GM18526 (cell line): ENCODE measurements around the gene MARK4.

Experiments used
- POLR2A ChIP-seq: IDR thresholded peaks from 3 replicates; pipeline ENCODE4 v1.6.1; 2011; ENCODE audit not compliant: insufficient read length; ENCODE audit errors: extremely low read depth

Gene MARK4

GRCh38 chr19:45340232-45340898 is 89.3 kb downstream of the MARK4 start, which contains the start of gene KLC3:
KLC3 (plus strand) TSS chr19:45340750; CDS start chr19:45345542, 4,792 bp downstream.
- no peak for TF ChIP-seq POLR2A

- no peak for TF ChIP-seq POLR2A
Observed at GRCh38 chr19:45340899-45341453, 89.9 kb downstream of the MARK4 start.

- TF ChIP-seq POLR2A = no peak
Observed at GRCh38 chr19:45342911-45343310, 91.8 kb downstream of the MARK4 start.

GRCh38 chr19:45344621-45345505 is 93.8 kb downstream of the MARK4 start:
- no peak for TF ChIP-seq POLR2A

GRCh38 chr19:45345506-45345860 is 94.4 kb downstream of the MARK4 start:
- no peak for TF ChIP-seq POLR2A

DNA sequence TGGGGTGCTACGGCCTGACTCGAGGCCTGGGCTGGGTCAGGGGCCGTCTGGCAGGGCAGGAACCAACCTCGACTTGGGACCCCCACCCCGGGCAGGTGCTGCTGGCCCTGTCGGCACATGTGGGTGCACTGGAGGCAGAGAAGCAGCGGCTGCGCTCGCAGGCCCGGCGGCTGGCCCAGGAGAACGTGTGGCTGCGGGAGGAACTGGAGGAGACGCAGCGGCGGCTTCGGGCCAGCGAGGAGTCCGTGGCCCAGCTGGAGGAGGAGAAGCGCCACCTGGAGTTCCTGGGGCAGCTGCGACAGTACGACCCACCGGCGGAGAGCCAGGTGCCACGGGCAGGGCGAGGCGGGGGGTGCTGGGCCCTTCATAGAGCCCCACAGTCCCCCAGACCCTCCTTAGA is 95.4 kb downstream of the MARK4 start:
- no peak for TF ChIP-seq POLR2A

DNA sequence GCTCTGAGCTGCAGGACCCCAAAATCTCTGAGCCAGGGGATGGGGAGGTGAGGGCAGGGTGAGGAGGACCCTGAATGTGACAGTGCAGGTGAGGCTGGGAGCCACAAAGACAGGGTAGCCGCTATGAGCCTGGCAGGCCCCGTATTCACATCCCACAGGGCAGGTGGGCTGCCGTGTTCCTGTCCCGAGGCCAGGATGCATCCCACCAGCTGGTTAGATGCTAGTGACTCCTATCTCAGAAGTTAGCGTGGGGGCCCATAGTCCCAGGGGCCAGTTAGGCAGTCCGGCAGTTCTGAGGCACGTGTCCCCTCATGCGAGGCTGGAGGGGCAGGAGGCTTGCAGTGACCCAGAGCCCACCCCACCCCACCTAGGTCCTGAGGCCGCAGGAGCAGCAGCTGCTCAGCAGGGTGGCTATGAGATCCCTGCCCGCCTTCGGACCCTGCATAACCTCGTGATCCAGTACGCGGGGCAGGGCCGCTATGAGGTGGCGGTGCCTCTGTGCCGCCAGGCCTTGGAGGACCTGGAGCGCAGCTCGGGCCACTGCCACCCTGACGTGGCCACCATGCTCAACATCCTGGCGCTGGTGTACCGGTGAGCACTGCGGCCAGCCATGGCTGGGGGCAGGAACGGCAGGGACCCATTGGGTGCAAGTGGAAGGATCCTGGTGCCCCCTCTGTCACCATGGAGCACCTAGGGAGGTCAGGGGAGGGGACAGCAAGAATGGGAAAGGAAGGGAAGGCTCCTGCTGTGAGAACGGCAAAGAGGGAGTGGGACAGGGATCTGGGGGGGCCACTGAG is 96.7 kb downstream of the MARK4 start:
- no peak for TF ChIP-seq POLR2A

DNA sequence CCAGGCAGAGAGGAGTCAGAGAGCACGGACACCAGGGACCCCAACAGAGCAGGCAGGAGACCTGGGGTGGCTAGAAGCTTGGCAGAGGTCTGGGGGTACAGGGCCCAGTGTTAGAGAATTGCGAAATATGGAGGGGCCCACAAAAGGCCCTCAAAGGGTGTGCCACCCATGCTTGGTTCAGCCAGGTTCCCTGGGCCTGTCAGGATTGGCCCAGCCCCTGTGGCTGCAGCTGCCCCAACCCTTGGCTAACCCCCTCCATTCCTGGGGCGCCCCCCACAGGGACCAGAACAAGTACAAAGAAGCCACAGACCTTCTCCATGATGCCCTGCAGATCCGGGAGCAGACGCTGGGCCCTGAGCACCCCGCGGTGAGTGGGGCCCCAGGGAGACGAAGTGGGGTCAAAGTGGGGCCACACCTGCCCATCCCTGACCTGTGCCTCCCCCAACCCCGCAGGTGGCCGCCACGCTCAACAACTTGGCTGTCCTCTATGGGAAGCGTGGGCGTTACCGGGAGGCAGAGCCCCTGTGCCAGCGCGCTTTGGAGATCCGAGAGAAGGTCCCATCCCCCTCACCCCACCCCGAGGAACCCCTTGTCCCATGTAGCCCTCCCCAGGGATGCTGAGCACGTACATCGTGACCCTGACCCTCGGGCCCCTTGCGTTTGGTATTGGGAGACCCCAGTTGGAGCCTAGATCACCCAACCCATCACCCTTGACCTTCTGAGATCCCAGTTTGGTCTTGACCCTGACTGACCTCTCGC is 97.5 kb downstream of the MARK4 start:
- TF ChIP-seq POLR2A = no peak

DNA sequence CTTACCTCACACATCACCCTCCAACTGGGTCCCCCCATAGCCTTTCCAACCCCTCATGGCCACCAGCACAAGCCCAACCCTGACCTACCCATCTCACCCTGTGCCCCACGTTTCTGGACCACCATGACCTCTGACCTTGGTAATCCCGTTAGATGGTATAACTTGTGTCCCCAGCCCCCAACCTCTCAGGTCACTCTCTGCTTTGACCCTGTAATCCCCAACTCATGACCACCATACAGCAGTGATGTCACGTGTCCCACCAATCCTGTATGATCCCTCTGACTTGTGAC is 98.0 kb downstream of the MARK4 start:
- TF ChIP-seq POLR2A = no peak

- TF ChIP-seq POLR2A = no peak
Observed at GRCh38 chr19:45349430-45349941, 98.4 kb downstream of the MARK4 start.

- no peak for TF ChIP-seq POLR2A
Observed at GRCh38 chr19:45350477-45351058, 99.5 kb downstream of the MARK4 start.

GRCh38 chr19:45351401-45351952 is 100.4 kb downstream of the MARK4 start:
- TF ChIP-seq POLR2A = no peak

DNA sequence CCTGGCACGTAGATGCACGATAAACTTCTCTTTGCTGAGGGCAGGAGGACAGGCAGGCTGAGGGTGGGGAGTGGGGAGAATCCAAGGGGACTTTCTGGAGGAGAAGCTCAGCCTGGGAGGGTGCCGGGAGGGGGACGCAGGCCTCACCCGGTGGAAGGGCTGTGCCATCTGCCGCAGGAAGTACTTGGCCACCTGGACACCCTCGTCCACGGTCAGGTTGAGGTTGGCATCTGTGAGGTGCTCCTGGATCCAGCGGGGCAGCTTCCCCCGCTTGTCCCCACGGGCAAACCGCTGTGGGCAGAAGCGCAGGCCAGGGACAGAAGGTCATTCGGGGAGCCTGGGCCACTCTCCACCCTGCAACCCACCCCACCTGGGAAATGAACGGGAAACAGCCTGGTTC is 101.0 kb downstream of the MARK4 start:
- no peak for TF ChIP-seq POLR2A

DNA sequence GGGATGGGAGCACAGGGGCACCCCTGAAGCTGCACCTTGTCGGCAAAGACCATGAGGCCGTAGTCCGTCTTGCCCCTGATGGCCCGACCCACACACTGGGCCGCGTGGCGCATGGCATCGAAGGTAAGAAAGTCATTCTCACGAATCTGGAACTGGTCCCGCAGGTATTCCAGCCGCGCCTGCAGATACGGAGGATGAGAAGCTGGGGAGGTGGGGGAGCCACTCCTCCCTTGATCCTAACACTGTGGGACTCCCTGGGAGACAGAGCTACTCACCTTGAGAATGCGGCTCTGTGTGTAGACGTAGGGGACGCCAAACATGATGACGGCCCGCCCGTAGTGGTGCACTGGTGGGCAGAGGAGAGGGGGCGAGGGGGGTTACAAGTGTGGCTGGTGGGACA is 101.4 kb downstream of the MARK4 start:
- TF ChIP-seq POLR2A = no peak
